Measurements from ENCODE around the gene HLA-DMA.

GRCh38 chr6:32971242-32971580 lies 18.3 kb upstream of the HLA-DMA start:
- TF ChIP-seq, protein P1, sequence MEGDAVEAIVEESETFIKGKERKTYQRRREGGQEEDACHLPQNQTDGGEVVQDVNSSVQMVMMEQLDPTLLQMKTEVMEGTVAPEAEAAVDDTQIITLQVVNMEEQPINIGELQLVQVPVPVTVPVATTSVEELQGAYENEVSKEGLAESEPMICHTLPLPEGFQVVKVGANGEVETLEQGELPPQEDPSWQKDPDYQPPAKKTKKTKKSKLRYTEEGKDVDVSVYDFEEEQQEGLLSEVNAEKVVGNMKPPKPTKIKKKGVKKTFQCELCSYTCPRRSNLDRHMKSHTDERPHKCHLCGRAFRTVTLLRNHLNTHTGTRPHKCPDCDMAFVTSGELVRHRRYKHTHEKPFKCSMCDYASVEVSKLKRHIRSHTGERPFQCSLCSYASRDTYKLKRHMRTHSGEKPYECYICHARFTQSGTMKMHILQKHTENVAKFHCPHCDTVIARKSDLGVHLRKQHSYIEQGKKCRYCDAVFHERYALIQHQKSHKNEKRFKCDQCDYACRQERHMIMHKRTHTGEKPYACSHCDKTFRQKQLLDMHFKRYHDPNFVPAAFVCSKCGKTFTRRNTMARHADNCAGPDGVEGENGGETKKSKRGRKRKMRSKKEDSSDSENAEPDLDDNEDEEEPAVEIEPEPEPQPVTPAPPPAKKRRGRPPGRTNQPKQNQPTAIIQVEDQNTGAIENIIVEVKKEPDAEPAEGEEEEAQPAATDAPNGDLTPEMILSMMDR (IDR thresholded peaks at IDR 0.05): no peak
- no peak for TF ChIP-seq POLR2AphosphoS5 (IDR thresholded peaks at IDR 0.05)

All from suprapubic skin (tissue), 3 donors.